Sigmoid colon (tissue), 4 donors: ENCODE measurements around the gene CTTN.

Experiments used
- EP300 ChIP-seq, 4 donors: sonication (generic); formaldehyde crosslinking; IDR thresholded peaks; one replicate each; pipeline ENCODE4 v1.6.1; 2017; ENCODE audit warnings: antibody characterized with exemption in 4 of 4
- POLR2A ChIP-seq, 2 donors: fragments of 450-650 bp; IDR thresholded peaks; one replicate each; pipeline ENCODE4 v1.6.1; 2016; ENCODE audit warnings: antibody characterized with exemption in 2 of 2, mild to moderate bottlenecking in 2 of 2, moderate library complexity in 2 of 2
- POLR2AphosphoS5 ChIP-seq, 4 donors: sonication (generic); formaldehyde crosslinking; IDR thresholded peaks; one replicate each; pipeline ENCODE4 v1.6.1; 2017; ENCODE audit warnings: antibody characterized with exemption in 4 of 4
- TF ChIP-seq, protein P1 (sequence below), 4 experiments: fragments of 450-650 bp in 3 of 4; fragments of 200-600 bp in 1 of 4; IDR thresholded peaks; one replicate each; pipeline ENCODE4 v1.5.1; 2016 to 2019; ENCODE audit warnings: antibody characterized with exemption in 4 of 4, mild to moderate bottlenecking in 3 of 4, moderate library complexity in 2 of 4

DNA sequence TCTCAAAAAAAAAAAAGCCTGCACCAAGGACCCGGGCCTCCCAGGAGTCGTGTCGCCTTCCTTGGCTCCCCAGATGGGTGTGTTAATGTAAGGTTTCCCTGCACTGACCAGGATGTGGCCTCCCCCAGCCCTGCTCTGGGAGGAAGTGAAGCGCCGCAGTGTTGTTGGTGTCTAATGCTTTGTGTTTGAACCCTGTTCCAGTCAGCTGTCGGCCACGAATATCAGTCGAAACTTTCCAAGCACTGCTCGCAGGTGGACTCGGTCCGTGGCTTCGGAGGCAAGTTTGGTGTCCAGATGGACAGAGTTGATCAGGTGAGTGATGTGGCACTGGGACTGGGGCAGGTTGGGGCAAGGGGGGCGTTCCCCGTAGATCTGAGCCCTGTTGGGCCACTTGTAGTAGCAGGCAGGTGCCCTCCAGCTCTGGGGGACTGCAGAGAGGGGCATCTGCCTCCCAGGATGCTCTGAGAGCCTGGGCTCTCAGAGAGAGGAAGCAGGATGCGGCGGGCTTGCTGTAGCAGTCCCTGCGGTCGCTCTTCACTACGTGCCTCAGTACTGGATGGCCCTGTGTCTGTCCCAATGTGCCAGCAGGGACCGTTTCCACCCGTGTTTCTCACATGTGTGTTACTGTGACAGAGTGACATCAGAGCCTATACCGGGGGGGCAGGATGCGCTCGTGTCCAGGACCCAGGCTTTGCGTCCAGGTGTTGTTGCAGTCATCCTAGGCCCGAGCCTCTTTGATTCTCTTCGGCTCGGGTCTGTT is 16.2 kb downstream of the CTTN start:
- TF ChIP-seq EP300 (IDR thresholded peaks at IDR 0.05) (no peak), POLR2A (IDR thresholded peaks at IDR 0.05) (no peak), POLR2AphosphoS5 (IDR thresholded peaks at IDR 0.05) (no peak)
- TF ChIP-seq, protein P1, sequence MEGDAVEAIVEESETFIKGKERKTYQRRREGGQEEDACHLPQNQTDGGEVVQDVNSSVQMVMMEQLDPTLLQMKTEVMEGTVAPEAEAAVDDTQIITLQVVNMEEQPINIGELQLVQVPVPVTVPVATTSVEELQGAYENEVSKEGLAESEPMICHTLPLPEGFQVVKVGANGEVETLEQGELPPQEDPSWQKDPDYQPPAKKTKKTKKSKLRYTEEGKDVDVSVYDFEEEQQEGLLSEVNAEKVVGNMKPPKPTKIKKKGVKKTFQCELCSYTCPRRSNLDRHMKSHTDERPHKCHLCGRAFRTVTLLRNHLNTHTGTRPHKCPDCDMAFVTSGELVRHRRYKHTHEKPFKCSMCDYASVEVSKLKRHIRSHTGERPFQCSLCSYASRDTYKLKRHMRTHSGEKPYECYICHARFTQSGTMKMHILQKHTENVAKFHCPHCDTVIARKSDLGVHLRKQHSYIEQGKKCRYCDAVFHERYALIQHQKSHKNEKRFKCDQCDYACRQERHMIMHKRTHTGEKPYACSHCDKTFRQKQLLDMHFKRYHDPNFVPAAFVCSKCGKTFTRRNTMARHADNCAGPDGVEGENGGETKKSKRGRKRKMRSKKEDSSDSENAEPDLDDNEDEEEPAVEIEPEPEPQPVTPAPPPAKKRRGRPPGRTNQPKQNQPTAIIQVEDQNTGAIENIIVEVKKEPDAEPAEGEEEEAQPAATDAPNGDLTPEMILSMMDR (IDR thresholded peaks at IDR 0.05), result no peak
